CD4-positive, alpha-beta T cell treated with Interleukin-6 for 4 hours (primary cell): ENCODE data around the gene GATA5.

Source experiments
- DNase-seq: peaks from one replicate; pipeline ENCODE4 v3.0.0-alpha.2; 2020; ENCODE audit warnings: mixed read lengths

GATA5 gene

DNA sequence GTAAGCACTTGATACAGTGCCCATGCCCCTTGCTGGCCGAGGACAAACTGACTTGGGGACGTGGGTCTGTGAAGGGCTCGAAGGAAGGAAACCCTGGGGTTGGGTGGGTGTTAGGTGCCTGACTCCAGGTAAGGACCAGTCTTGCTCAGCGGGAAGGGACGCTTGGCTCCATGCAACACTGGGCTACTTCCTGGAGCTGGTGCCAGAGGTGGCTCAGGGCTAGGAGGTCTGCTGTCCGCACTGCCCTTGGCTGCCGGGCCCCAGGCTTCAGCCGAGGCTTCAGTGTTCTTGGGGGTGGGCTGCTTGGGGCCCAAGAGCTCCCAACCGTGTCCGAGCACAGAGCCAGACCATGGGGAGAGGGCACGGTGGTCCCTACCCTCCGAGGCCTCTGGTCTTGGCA lies 5.3 kb downstream of the GATA5 start:
- DNase-seq = no peak

GRCh38 chr20:62470001-62470400 lies 5.8 kb downstream of the GATA5 start:
- no peak for DNase-seq

GRCh38 chr20:62469352-62469751 lies 6.4 kb downstream of the GATA5 start:
- DNase-seq = no peak

- no peak for DNase-seq
Observed at GRCh38 chr20:62466806-62467537, 8.8 kb downstream of the GATA5 start.

DNA sequence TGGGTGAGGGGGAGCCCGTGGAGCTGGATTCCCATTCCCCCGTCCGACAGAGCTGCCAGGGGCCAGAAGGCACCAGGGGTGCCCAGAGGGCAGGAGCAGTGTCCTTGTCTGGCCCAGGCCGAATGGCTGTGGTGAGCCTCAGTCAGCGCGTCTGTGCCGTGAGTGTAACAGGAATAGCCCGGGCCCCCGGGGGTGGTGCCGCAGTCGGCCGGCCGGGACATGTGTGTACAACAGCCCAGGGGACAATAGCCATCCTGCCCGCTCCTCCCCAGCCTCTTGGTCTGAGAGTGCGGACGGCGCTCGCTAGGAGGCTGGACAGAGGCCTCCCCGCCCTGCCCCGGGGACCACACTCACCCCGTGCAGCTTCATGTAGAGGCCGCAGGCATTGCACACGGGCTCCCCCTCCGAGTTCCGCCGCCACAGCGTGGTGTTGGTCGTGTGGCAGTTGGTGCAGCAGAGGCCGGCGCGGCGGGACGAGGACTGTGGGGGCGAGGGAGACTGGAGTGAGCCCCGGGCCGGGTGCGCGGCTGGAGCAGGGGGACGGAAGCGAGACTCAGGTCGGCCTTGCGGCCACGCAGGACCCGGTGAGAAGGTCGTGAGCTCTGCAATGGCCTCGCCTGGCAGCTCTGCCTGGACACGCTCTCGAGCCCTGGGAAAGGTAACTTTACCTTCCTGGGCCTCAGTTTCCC lies 9.6 kb downstream of the GATA5 start:
- DNase-seq = no peak

- DNase-seq = no peak
Observed at GRCh38 chr20:62464990-62465389, 10.8 kb downstream of the GATA5 start.

DNA sequence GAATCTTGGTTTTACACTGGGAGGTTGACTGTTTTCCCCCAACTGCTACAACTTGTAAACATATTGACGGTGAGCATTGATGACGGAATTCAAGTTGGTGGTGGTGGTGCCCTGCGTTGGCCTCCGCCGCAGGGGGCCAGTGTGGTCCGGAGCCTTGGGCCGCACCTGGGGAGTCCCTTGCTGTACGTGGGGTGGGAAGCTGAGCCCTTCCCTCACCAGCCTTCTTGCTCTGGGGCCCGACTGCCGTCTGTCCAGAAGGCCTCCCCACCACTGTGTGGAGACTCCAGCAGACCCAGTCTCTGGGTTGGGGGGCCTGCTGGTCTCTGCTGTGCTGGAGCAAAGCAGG lies 11.4 kb downstream of the GATA5 start:
- DNase-seq = no peak

- no peak for DNase-seq
Observed at GRCh38 chr20:62463651-62464424, 12.0 kb downstream of the GATA5 start.

DNA sequence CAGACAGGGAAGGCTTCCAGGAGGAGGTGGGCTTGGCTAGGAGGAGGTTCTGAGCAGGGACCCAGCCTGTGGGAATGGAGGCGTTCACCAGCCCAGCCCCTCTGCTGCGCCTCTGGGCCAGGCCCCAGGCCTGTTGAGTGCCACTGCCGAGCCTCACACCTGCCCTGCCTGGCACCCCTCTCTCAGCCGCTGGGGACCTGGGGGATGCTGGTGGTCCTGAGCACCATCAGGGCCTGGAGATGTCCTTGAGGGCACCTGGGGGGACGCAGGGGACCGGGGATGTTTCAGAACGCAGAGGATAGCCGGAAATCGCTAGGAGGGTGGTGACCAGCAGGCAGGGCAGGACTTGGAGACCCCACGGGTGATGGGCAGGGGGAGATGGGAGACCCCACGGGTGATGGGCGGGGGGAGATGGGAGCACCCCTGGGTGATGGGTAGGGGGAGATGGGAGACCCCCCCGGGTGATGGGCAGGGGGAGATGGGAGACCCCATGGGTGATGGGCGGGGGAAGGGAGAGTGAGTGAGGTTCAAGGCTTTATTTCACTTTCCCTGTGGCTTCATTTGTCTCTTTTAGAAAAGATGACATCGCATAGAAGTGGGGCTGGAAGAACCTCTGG lies 12.7 kb downstream of the GATA5 start:
- DNase-seq = no peak

DNA sequence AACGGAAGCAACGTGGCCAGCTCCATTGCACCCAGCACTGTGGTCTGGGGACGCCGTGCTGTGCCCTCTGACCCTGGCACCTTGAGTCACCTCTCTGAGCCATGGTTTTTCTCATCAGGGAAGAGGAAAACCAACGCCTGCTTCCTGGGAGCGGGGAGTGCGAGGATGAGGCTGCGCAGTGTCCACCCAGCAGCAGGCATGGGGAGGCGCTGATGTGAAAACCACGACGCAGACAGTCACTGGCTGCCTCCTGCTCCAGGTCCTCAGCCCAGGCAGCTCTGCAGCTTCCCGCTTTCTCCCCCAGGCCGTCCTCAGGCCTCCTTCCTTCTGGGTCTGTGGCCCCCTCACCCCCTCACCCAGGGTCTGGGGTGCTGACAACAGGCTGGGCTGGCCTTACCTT lies 14.0 kb downstream of the GATA5 start:
- DNase-seq = no peak

DNA sequence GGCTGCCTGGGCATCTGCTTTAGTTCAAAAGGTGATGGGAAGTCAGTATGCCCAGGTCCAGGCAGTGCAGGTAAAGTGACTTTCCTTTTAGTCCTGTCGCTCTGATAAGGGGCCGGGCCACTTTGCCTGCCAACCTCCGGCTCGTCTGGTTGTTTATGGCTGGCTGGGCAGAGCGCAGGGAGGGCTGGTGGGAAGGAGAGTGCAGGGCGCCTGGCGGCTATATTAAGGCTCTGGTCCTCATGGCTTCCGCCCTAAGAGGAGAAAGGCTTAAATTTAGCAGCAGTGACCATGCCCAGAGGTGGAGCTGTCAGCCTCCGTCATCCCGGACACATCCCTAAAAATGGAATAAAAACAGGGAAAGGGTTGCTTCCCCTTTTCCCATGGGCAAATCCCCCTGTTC lies 14.6 kb downstream of the GATA5 start:
- DNase-seq = no peak

DNA sequence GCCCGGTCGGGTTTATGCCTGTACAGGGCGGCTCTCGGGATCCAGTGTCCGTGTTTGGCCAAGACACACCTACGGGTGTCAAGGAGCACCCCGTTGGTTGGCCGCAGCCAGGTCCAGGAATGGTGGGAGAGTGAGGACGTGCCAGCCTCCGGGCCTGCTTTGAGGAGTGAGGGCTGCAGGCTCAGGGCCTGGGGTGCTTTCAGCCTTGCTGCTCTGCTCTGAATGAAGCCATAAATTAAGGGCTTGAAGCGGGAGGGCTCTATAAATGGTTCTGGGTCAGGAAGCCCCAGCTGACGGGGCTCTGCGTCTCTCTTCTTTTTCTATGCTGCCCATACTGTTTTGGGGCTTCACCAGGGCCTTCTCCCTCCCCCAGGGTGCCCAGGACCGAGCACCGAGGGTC lies 15.1 kb downstream of the GATA5 start:
- no peak for DNase-seq

DNA sequence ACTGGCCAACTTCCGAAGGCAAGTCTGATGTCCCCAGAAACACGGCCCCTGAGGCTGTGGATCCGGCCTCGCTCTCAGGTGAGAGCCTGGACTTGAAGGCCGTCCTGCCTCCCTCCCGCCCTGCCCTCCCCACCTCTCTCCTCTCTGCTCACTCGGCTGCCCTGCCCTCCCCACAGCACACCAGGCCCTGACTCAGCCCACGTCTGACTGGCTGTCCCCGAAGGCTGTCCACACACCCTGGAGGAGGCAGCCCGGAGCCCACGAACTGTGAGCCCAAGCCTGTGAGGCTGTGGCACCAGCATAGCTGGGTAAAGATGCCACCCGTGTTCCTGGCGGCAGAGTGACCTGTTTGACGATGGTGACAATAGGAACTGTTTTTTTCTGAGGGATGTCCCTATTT lies 16.3 kb downstream of the GATA5 start:
- no peak for DNase-seq

- DNase-seq = no peak
Observed at GRCh38 chr20:62458275-62459251, 17.2 kb downstream of the GATA5 start.

DNA sequence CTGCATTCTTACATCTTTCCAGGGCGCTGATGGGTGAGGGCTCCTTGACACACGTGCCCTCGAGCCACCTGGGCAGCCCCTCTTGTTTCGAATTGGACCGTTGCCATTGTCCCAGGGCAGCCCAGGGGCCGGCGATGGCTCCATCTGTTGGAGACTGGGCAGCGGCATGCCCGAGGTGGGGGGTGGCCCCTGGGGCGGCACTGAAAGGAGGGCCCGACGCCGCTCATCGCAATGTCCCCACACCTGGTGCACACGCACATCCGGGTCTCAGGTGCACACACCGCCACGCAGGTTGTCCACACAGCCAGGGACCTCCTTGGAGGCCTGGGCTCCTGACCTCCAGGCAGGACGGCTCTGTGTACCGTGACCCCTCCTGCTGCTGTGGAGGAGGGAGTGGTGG lies 18.0 kb downstream of the GATA5 start:
- no peak for DNase-seq

DNA sequence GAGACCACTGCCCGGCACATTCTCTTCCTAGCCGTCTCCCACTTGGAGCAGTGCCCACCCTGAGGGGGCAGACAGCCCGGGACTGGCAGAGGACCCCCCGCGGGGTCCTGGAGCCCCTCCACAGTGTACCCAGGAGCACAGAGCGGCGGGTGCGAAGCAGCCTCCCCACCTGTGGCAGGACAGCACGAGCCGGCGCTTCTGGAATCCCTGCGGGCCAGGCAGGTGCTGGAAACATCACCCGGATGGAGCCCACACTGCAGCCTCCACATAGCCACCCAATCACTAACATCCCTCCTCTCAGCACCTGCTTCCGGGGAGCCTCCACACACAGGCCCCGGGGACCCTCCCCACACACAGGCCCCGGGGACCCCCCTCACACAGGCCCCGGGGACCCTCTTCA lies 18.7 kb downstream of the GATA5 start:
- DNase-seq = no peak

- no peak for DNase-seq
Observed at GRCh38 chr20:62455929-62456328, 19.9 kb downstream of the GATA5 start.

DNA sequence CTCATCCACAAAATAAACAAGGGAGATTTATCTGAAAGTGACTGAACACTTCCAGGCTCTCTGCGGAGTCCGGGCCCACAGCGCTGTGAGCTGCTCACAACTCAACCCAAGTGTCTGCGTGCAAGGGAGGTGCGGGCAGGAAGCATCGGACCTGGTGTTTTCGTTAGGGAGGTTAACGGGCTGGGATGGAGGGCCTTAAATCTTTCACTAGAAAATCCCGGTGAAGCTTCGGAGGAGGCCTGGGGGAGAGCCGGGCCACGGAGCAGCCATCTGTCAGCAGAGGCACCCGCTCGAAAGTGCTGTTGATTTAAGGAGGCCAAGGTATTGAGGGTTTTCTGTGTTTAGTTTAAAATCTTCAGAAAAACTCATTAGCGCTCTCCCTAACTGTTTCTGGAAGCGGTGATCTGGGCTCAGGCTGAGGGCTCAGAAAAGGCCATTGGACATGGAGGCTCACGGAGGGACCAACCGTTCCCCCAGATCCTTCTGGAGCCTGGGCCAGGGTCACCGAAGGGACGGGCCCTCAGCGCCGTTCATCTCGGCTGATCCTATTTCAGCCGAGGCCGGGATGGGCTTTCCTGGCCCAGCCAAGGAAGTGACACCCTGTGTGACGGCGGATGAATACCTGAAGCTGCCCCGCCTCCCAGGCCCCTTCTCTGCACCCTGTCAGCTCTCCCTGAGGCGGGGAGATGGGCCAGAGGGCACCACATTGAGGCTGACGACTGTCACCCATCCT lies 20.7 kb downstream of the GATA5 start:
- DNase-seq = no peak

- DNase-seq = no peak
Observed at GRCh38 chr20:62453186-62453808, 22.5 kb downstream of the GATA5 start.

DNA sequence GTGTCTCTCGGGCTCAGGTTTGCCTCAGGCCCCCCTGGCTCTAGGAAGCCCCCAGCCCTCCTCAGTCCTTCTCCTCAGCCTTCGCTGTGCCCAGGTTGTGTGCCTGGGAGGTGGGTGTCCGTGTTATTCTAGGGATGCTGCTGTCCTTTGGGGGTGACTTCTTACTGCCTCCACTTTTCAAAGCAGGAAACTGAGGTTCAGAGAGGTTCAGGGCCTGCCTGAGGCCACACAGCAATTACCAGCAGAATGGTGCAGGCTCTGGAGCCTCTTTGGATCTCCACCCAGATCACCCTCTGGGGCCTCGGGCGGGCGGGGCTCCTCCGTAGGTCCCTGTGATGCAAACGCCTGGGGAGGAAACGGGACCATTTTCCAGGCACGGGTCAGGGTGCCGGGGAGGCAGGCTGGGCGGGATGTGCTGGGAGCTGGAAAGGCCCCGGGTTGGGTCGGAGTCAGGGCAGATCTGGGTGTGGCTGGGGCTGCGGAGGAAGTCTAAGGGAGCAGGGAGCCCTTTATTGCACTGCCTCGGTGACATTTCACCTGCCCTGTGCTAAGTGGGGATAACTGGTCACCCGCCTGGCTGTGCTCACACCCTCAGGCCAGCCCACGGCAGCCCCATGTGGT lies 23.2 kb downstream of the GATA5 start:
- DNase-seq = no peak

GRCh38 chr20:62451970-62452369 lies 23.8 kb downstream of the GATA5 start:
- no peak for DNase-seq
